ENCODE results near the gene ASXL3. TPM values are rescaled to one million over a fixed set of nuclear protein-coding genes. Genes with fewer than 3 reads are reported as not detected.

ASXL3 gene
- total RNA-seq, 1 experiment from 2014 or later: not detected

GRCh38 chr18:33538418-33539042, 39.5 kb upstream of the ASXL3 start:
- Histone ChIP-seq H3K9ac (ENCODE audit: low read length) (no peak overlapping the region), H3K4me3 (replicated peaks in 1 of 2; ENCODE audit: low read depth in 1 of 2, low read length in 2 of 2) (no peak overlapping the region), H3K27me3 (ENCODE audit: insufficient read depth, low read length) (no peaks in the 10 kb centered on the region), H4K20me1 (ENCODE audit: insufficient read depth) (no peaks in the 10 kb centered on the region), H3K79me2 (ENCODE audit: insufficient read depth, low read length) (no peaks in the 10 kb centered on the region), H3K9me2 (ENCODE audit: insufficient read depth) (no peaks in the 10 kb centered on the region), H3K36me3 (ENCODE audit: control insufficient read depth in 1 of 2, insufficient read depth in 2 of 2, low read length in 2 of 2) (no peaks in the 10 kb centered on the region), H3K9me3 (ENCODE audit: control insufficient read depth in 1 of 2, insufficient read depth in 1 of 2, low read depth in 1 of 2, low read length in 2 of 2) (peaks cover 8 to 11% of the 10 kb centered on the region in 2 experiments; a peak in 2 of 4 replicates), H2AFZ (ENCODE audit: low read depth, low read length, poor library complexity, severe bottlenecking) (no peak overlapping the region), H3K27ac (ENCODE audit: low read depth, low read length) (no peak overlapping the region), H3K4me2 (ENCODE audit: low read length) (no peak overlapping the region), H3K4me1 (ENCODE audit: control insufficient read depth in 1 of 2, insufficient read depth in 2 of 2, low read length in 2 of 2) (no peaks in the 10 kb centered on the region)
- DNase-seq (ENCODE audit: low read depth, low spot score): no peak
- RAD21 ChIA-PET (ENCODE audit: low non-redundant PET in 1 of 2, low total read pairs in 2 of 2, uncharacterized antibody in 2 of 2, unreplicated experiment in 2 of 2): no interaction called here
- POLR2A ChIA-PET: no interaction called here
- intact Hi-C loops (cut with micrococcal nuclease): no loop called here
- no peak for TF ChIP-seq JUND (IDR thresholded peaks at IDR 0.05)
- TF ChIP-seq EZH2phosphoT487 (IDR thresholded peaks at IDR 0.05; ENCODE audit: borderline replicate concordance): no peak
- no peak for TF ChIP-seq REST (IDR thresholded peaks at IDR 0.05; ENCODE audit: low read depth)
- TF ChIP-seq EGR1 (IDR thresholded peaks at IDR 0.05; ENCODE audit: low read depth): no peak
- TF ChIP-seq ZBTB33 (IDR thresholded peaks at IDR 0.05; ENCODE audit: extremely low read depth, insufficient replicate concordance, low read length): no peak
- TF ChIP-seq YY1 (IDR thresholded peaks at IDR 0.05; ENCODE audit: extremely low read depth, insufficient replicate concordance, low read depth, low read length): no peak
- no peak for TF ChIP-seq ZNF274 (IDR thresholded peaks at IDR 0.05; ENCODE audit: low read depth, low read length)
- no peak for TF ChIP-seq CEBPB (IDR thresholded peaks at IDR 0.05; ENCODE audit: low read depth)
- TF ChIP-seq CBX3 (IDR thresholded peaks at IDR 0.05; ENCODE audit: low read depth): no peak
- TF ChIP-seq RAD21 (IDR thresholded peaks at IDR 0.05; ENCODE audit: low read depth): no peak
- TF ChIP-seq ATF3 (IDR thresholded peaks at IDR 0.05): no peak
- TF ChIP-seq MAX (IDR thresholded peaks at IDR 0.05): no peak
- TF ChIP-seq CTCF (IDR thresholded peaks at IDR 0.05 in 2 of 3, conservative IDR thresholded peaks at IDR 0.05 in 1 of 3; ENCODE audit: borderline replicate concordance in 1 of 3, insufficient read depth in 1 of 3, low read depth in 2 of 3, low read length in 2 of 3): no peak
- no peak for ATAC-seq
- BruUV-seq (replicated peaks): no TSS peak
- CTCF ChIA-PET: no interaction called here

Measured in HCT116 (cell line).